GM21717 (cell line): ENCODE measurements around the gene FANK1.

ENCODE experiments used
- ATAC-seq: cut with Tn5 transposase; IDR thresholded peaks from one replicate; pipeline ENCODE4 v1.9.1; 2021; ENCODE audit warnings: mild to moderate bottlenecking, moderate library complexity; ENCODE audit not compliant: unreplicated experiment

FANK1 gene

GRCh38 chr10:125984346-125984745 is 88.0 kb downstream of the FANK1 start:
- ATAC-seq = no peak

- no peak for ATAC-seq
Observed at GRCh38 chr10:125984865-125985495, 88.6 kb downstream of the FANK1 start.

GRCh38 chr10:125985557-125986240 is 89.3 kb downstream of the FANK1 start:
- ATAC-seq = no peak

- no peak for ATAC-seq
Observed at GRCh38 chr10:125989791-125990190, 93.4 kb downstream of the FANK1 start.

- ATAC-seq = no peak
Observed at GRCh38 chr10:125990974-125991373, 94.6 kb downstream of the FANK1 start.

GRCh38 chr10:125991392-125991791 is 95.0 kb downstream of the FANK1 start:
- ATAC-seq = no peak

- no peak for ATAC-seq
Observed at GRCh38 chr10:125992254-125992653, 95.9 kb downstream of the FANK1 start.

GRCh38 chr10:125994601-125995000 is 98.2 kb downstream of the FANK1 start:
- no peak for ATAC-seq

GRCh38 chr10:125995726-125996304 is 99.5 kb downstream of the FANK1 start:
- no peak for ATAC-seq

GRCh38 chr10:125997586-125997985 is 101.2 kb downstream of the FANK1 start:
- no peak for ATAC-seq

GRCh38 chr10:125999694-126000093 is 103.3 kb downstream of the FANK1 start:
- no peak for ATAC-seq

GRCh38 chr10:126001576-126001975 is 105.2 kb downstream of the FANK1 start:
- ATAC-seq = no peak

- ATAC-seq = no peak
Observed at GRCh38 chr10:126004752-126005151, 108.4 kb downstream of the FANK1 start.

- ATAC-seq = no peak
Observed at GRCh38 chr10:126006264-126006663, 109.9 kb downstream of the FANK1 start.

- ATAC-seq = no peak
Observed at GRCh38 chr10:126006906-126007305, 110.5 kb downstream of the FANK1 start.

- ATAC-seq = no peak
Observed at GRCh38 chr10:126009650-126010049, 113.3 kb downstream of the FANK1 start.

- no peak for ATAC-seq
Observed at GRCh38 chr10:126011995-126012394, 115.6 kb downstream of the FANK1 start.

- ATAC-seq = no peak
Observed at GRCh38 chr10:126012485-126012884, 116.1 kb downstream of the FANK1 start.

- peak; percentile 70 for ATAC-seq
Observed at GRCh38 chr10:126013489-126014281, 117.3 kb downstream of the FANK1 start.

GRCh38 chr10:126014309-126014708 is 117.9 kb downstream of the FANK1 start:
- no peak for ATAC-seq

- ATAC-seq = no peak
Observed at GRCh38 chr10:126015413-126015812, 119.0 kb downstream of the FANK1 start.
